Suprapubic skin (tissue), 4 donors: ENCODE measurements around the gene ACAD10. TPM values are rescaled to one million over a fixed set of nuclear protein-coding genes. Genes with fewer than 3 reads are reported as not detected.
"Not testable (repeated sequence)": the region's sequence is repeated elsewhere in the genome, so short reads cannot be mapped to it uniquely, and the experiment has no call there.

Experiments used
- DNase-seq, 2 donors: peaks; one replicate each; pipeline ENCODE4 v3.0.0-alpha.2; 2019; ENCODE audit warnings: low spot score in 2 of 2
- H3K27ac ChIP-seq: fragments of 200-600 bp; sonication (generic); one replicate; pipeline ENCODE4 v1.5.1; 2019
- H3K27me3 ChIP-seq: fragments of 200-600 bp; sonication (generic); one replicate; pipeline ENCODE4 v1.5.1; 2019
- H3K36me3 ChIP-seq: fragments of 200-600 bp; sonication (generic); one replicate; pipeline ENCODE4 v1.5.1; 2019
- H3K4me1 ChIP-seq: fragments of 200-600 bp; sonication (generic); one replicate; pipeline ENCODE4 v1.5.1; 2019
- H3K4me3 ChIP-seq: fragments of 200-600 bp; sonication (generic); one replicate; pipeline ENCODE4 v1.5.1; 2019; ENCODE audit warnings: mild to moderate bottlenecking
- H3K9me3 ChIP-seq: fragments of 200-600 bp; sonication (generic); one replicate; pipeline ENCODE4 v1.5.1; 2019
- CTCF ChIP-seq, 2 donors: fragments of 200-600 bp in 1 of 2; fragments of 450-650 bp in 1 of 2; sonication (generic) in 1 of 2; IDR thresholded peaks; one replicate each; pipeline ENCODE4 v1.5.1; 2016 to 2019; ENCODE audit warnings: antibody characterized with exemption in 2 of 2, mild to moderate bottlenecking in 1 of 2, moderate library complexity in 1 of 2
- EP300 ChIP-seq: sonication (generic); formaldehyde crosslinking; IDR thresholded peaks from one replicate; pipeline ENCODE4 v1.6.1; 2017; ENCODE audit warnings: antibody characterized with exemption
- POLR2A ChIP-seq, 2 donors: fragments of 450-650 bp; IDR thresholded peaks; one replicate each; pipeline ENCODE4 v1.6.1; 2017; ENCODE audit warnings: antibody characterized with exemption in 2 of 2, mild to moderate bottlenecking in 2 of 2, moderate library complexity in 2 of 2
- POLR2AphosphoS5 ChIP-seq, 3 donors: sonication (generic); formaldehyde crosslinking; IDR thresholded peaks; one replicate each; pipeline ENCODE4 v1.6.1; 2017; ENCODE audit warnings: antibody characterized with exemption in 3 of 3
- whole genome bisulfite sequencing: methylation state at CpG from one replicate; pipeline ENCODE4 v1.1.5; 2018; 5-methylcytosine and 5-hydroxymethylcytosine counted together
- total RNA-seq, 4 donors: library from RNA; depleted of rRNA; stranded (reverse); fragments of >200 nt; gene quantifications; one replicate each; pipeline ENCODE4 v1.1.0, GENCODE V29; 2016

Gene ACAD10
- total RNA-seq, 4 donors from 2014 or later: 22.8 to 75.7 (median 26.5) TPM

GRCh38 chr12:111730420-111730819 lies 44.6 kb downstream of the ACAD10 start:
- DNase-seq: no peak
- peaks cover 76% of the 10 kb centered on the region for H3K36me3 ChIP-seq
- 90% methylated on average over 9 of the region's 9 CpGs for WGBS
- no peak for TF ChIP-seq CTCF (IDR thresholded peaks at IDR 0.05)
- TF ChIP-seq EP300: no peak
- TF ChIP-seq POLR2AphosphoS5 (IDR thresholded peaks at IDR 0.05): no peak
- TF ChIP-seq POLR2A (IDR thresholded peaks at IDR 0.05): no peak
- no peak overlapping the region for H3K27ac ChIP-seq
- H3K4me3 ChIP-seq: no peak overlapping the region
- H3K27me3 ChIP-seq: no peaks in the 10 kb centered on the region
- H3K9me3 ChIP-seq: no peaks in the 10 kb centered on the region
- no peaks in the 10 kb centered on the region for H3K4me1 ChIP-seq

- H3K9me3 ChIP-seq: no peaks in the 10 kb centered on the region
- 87% methylated on average over 4 of the region's 4 CpGs for WGBS
- H3K27ac ChIP-seq: no peak overlapping the region
- H3K4me3 ChIP-seq: no peak overlapping the region
- no peak for DNase-seq
- no peaks in the 10 kb centered on the region for H3K4me1 ChIP-seq
- H3K27me3 ChIP-seq: no peaks in the 10 kb centered on the region
- TF ChIP-seq POLR2AphosphoS5 (IDR thresholded peaks at IDR 0.05) (no peak), POLR2A (IDR thresholded peaks at IDR 0.05) (no peak), CTCF (IDR thresholded peaks at IDR 0.05) (no peak), EP300 (no peak)
- H3K36me3 ChIP-seq: peaks cover 76% of the 10 kb centered on the region
Observed at GRCh38 chr12:111732786-111733185, 46.9 kb downstream of the ACAD10 start.

GRCh38 chr12:111733340-111733915 lies 47.6 kb downstream of the ACAD10 start:
- 76% methylated on average over 8 of the region's 8 CpGs for WGBS
- Histone ChIP-seq H3K4me1 (no peaks in the 10 kb centered on the region), H3K9me3 (no peaks in the 10 kb centered on the region), H3K27ac (no peak overlapping the region), H3K36me3 (peaks cover 77% of the 10 kb centered on the region), H3K27me3 (no peaks in the 10 kb centered on the region), H3K4me3 (no peak overlapping the region)
- no peak for DNase-seq
- TF ChIP-seq EP300: no peak
- no peak for TF ChIP-seq CTCF (IDR thresholded peaks at IDR 0.05)
- TF ChIP-seq POLR2AphosphoS5 (IDR thresholded peaks at IDR 0.05): no peak
- TF ChIP-seq POLR2A (IDR thresholded peaks at IDR 0.05): no peak

- 97% methylated on average over 9 of the region's 9 CpGs for WGBS
- DNase-seq, H3K27ac ChIP-seq, H3K4me1 ChIP-seq, H3K9me3 ChIP-seq, H3K4me3 ChIP-seq, H3K27me3 ChIP-seq: not testable (repeated sequence)
- peaks cover 46% of the 10 kb centered on the region for H3K36me3 ChIP-seq
Observed at GRCh38 chr12:111739524-111739923, 53.7 kb downstream of the ACAD10 start.

- no peak overlapping the region for H3K4me3 ChIP-seq
- H3K36me3 ChIP-seq: peaks cover 54% of the 10 kb centered on the region
- H3K9me3 ChIP-seq: no peaks in the 10 kb centered on the region
- TF ChIP-seq EP300 (no peak), POLR2AphosphoS5 (IDR thresholded peaks at IDR 0.05) (no peak), POLR2A (IDR thresholded peaks at IDR 0.05) (no peak), CTCF (IDR thresholded peaks at IDR 0.05) (no peak)
- H3K27me3 ChIP-seq: no peaks in the 10 kb centered on the region
- 62% methylated on average over 4 of the region's 4 CpGs for WGBS
- H3K4me1 ChIP-seq: no peaks in the 10 kb centered on the region
- no peak for DNase-seq
- H3K27ac ChIP-seq: no peak overlapping the region
Observed at GRCh38 chr12:111741235-111741812, 55.5 kb downstream of the ACAD10 start.
